Fibroblast of lung (primary cell): Measurements from ENCODE around the gene NMUR2.

Source experiments
- CTCF ChIP-seq, 2 donors: IDR thresholded peaks in 1 of 2; conservative IDR thresholded peaks in 1 of 2; 1 replicate in 1 of 2; 2 replicates in 1 of 2; pipeline ENCODE4 v1.5.1; 2011 to 2012; ENCODE audit warnings: low read length in 2 of 2, control low read depth in 1 of 2, inconsistent platforms in 1 of 2, low read depth in 1 of 2, mild to moderate bottlenecking in 1 of 2
- EZH2 ChIP-seq: IDR thresholded peaks from 2 replicates; pipeline ENCODE4 v1.5.1; 2012; ENCODE audit warnings: low read length, control low read depth, mild to moderate bottlenecking; ENCODE audit errors: missing control alignments

DNA sequence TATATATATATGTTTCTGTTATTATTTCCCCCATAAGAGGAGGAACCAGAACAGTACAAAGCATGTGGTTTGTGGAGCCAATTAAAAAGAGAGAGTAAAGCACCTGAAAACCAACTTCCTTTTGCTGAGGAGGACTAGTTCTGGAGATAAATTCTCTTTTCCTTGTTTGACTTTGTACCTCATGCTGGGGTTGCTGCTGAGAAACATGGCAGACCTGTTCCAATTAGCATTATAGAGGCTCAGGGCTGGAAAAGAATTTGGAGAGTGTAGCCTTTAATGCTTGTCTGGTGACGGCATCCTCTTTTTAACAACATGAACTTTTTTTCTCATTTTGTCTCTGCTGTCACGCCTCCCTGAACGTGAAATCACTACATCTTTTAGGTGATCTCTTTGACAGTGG is 32.8 kb upstream of the NMUR2 start:
- TF ChIP-seq CTCF (conservative IDR thresholded peaks at IDR 0.05 in 1 of 2, IDR thresholded peaks at IDR 0.05 in 1 of 2; ENCODE audit: low read depth in 1 of 2, low read length in 2 of 2) = no peak
- TF ChIP-seq EZH2 = no peak
